GM12873 (cell line): ENCODE results near the gene ACVR2B.
A peak's percentile ranks its signal among the peaks of the same experiment; 100 is the strongest.

ENCODE experiments used
- CTCF ChIP-seq: IDR thresholded peaks from 2 replicates; pipeline ENCODE4 v1.5.1; 2012; ENCODE audit warnings: low read depth, mild to moderate bottlenecking, moderate library complexity, low read length, control low read depth; ENCODE audit not compliant: insufficient read depth; ENCODE audit errors: missing control alignments

Gene ACVR2B

GRCh38 chr3:38521391-38521987 is 67.8 kb downstream of the ACVR2B start:
- peak; percentile 91 for TF ChIP-seq CTCF

GRCh38 chr3:38522002-38522401 is 68.3 kb downstream of the ACVR2B start:
- no peak for TF ChIP-seq CTCF

GRCh38 chr3:38524141-38524739 is 70.5 kb downstream of the ACVR2B start:
- TF ChIP-seq CTCF: no peak

- no peak for TF ChIP-seq CTCF
These were observed 73.1 kb downstream of the ACVR2B start for GRCh38 chr3:38526792-38527191.

GRCh38 chr3:38528457-38528856 is 74.8 kb downstream of the ACVR2B start:
- no peak for TF ChIP-seq CTCF

GRCh38 chr3:38532529-38532928 is 78.8 kb downstream of the ACVR2B start:
- no peak for TF ChIP-seq CTCF

GRCh38 chr3:38533285-38533976 is 79.7 kb downstream of the ACVR2B start:
- TF ChIP-seq CTCF: no peak
